ENCODE data around the gene ESYT2. TPM values are rescaled to one million over a fixed set of nuclear protein-coding genes. Genes with fewer than 3 reads are reported as not detected.

The ESYT2 gene
- total RNA-seq, 1 experiment from 2014 or later: 78.6 TPM

GRCh38 chr7:158753900-158754299 is 75.4 kb downstream of the ESYT2 start:
- H3K27me3 Mint-ChIP-seq (ENCODE audit: insufficient read depth, unreplicated experiment): no peaks in the 10 kb centered on the region

GRCh38 chr7:158751751-158752150 is 77.6 kb downstream of the ESYT2 start:
- no TSS peak for BruUV-seq (replicated peaks)
- CTCF ChIA-PET: no interaction called here
- TF ChIP-seq CTCF (IDR thresholded peaks at IDR 0.05; ENCODE audit: unreplicated experiment): no peak
- peaks cover 80% of the 10 kb centered on the region for H3K36me3 Mint-ChIP-seq (ENCODE audit: insufficient read depth, unreplicated experiment)
- intact Hi-C loops (cut with micrococcal nuclease): no loop called here
- H3K4me1 Mint-ChIP-seq (ENCODE audit: insufficient read depth, unreplicated experiment): no peaks in the 10 kb centered on the region
- no peaks in the 10 kb centered on the region for H3K27me3 Mint-ChIP-seq (ENCODE audit: insufficient read depth, unreplicated experiment)
- no peak for DNase-seq (ENCODE audit: unreplicated experiment)
- no peak overlapping the region for H3K27ac Mint-ChIP-seq (ENCODE audit: low read depth, unreplicated experiment)
- POLR2A ChIA-PET: interaction anchor here (1.2 to 1.9 kb wide), 2 partner anchors 8 to 16 kb away, joined by 3 to 4 read pairs; no protein-coding TSS in a partner anchor
- no peak overlapping the region for H3K4me3 Mint-ChIP-seq (ENCODE audit: unreplicated experiment)
- H3K9me3 Mint-ChIP-seq (ENCODE audit: unreplicated experiment): no peaks in the 10 kb centered on the region

More at GRCh38 chr7:158753900-158754299, 75.4 kb downstream of the ESYT2 start:
- POLR2A ChIA-PET: interaction anchor here (0.7 to 0.9 kb wide), 2 partner anchors 11 to 13 kb away, joined by 3 read pairs; no protein-coding TSS in a partner anchor
- intact Hi-C loops (cut with micrococcal nuclease): no loop called here
- Mint-ChIP-seq H3K36me3 (ENCODE audit: insufficient read depth, unreplicated experiment) (peaks cover 80% of the 10 kb centered on the region), H3K9me3 (ENCODE audit: unreplicated experiment) (no peaks in the 10 kb centered on the region), H3K4me3 (ENCODE audit: unreplicated experiment) (no peak overlapping the region), H3K4me1 (ENCODE audit: insufficient read depth, unreplicated experiment) (no peaks in the 10 kb centered on the region), H3K27ac (ENCODE audit: low read depth, unreplicated experiment) (no peak overlapping the region)
- no TSS peak for BruUV-seq (replicated peaks)
- CTCF ChIA-PET: interaction anchor here (0.5 to 1.0 kb wide), 4 partner anchors 9 to 147 kb away, joined by 3 read pairs; no protein-coding TSS in a partner anchor
- TF ChIP-seq CTCF (IDR thresholded peaks at IDR 0.05; ENCODE audit: unreplicated experiment): no peak
- DNase-seq (ENCODE audit: unreplicated experiment): no peak

- no peak overlapping the region for H3K27ac Mint-ChIP-seq (ENCODE audit: low read depth, unreplicated experiment)
- ChIA-PET POLR2A (interaction anchor here (1.2 kb wide), 1 partner anchor 9 kb away, joined by 3 read pairs; no protein-coding TSS in a partner anchor), CTCF (no interaction called here)
- no peaks in the 10 kb centered on the region for H3K9me3 Mint-ChIP-seq (ENCODE audit: unreplicated experiment)
- TF ChIP-seq CTCF (IDR thresholded peaks at IDR 0.05; ENCODE audit: unreplicated experiment): no peak
- no peaks in the 10 kb centered on the region for H3K27me3 Mint-ChIP-seq (ENCODE audit: insufficient read depth, unreplicated experiment)
- intact Hi-C loops (cut with micrococcal nuclease): no loop called here
- DNase-seq (ENCODE audit: unreplicated experiment): no peak
- no peaks in the 10 kb centered on the region for H3K4me1 Mint-ChIP-seq (ENCODE audit: insufficient read depth, unreplicated experiment)
- no TSS peak for BruUV-seq (replicated peaks)
- no peak overlapping the region for H3K4me3 Mint-ChIP-seq (ENCODE audit: unreplicated experiment)
- H3K36me3 Mint-ChIP-seq (ENCODE audit: insufficient read depth, unreplicated experiment): peaks cover 80% of the 10 kb centered on the region
Observed at GRCh38 chr7:158751199-158751598, 78.1 kb downstream of the ESYT2 start.

DNA sequence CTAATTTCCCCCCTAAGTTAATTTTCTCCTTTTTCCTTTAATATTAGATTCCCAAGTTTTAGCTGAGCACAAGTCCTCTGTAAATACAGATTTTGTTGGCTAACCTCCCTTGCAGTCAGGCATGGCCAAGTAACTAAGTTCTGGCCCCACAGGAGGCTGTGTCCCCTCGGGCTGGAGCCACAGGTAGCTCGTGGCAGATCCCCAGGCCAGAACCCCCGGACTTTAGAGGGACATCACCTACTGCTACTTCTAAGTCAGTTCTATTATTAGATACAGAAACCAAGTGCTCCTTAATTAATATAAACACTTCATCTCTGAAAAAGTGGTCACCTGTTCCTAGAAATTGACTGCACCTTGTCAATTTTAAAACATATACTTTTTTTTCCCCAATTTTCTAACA is 78.6 kb downstream of the ESYT2 start:
- TF ChIP-seq CTCF (IDR thresholded peaks at IDR 0.05; ENCODE audit: unreplicated experiment): no peak
- intact Hi-C loops (cut with micrococcal nuclease): no loop called here
- Mint-ChIP-seq H3K9me3 (ENCODE audit: unreplicated experiment) (no peaks in the 10 kb centered on the region), H3K4me3 (ENCODE audit: unreplicated experiment) (no peak overlapping the region), H3K27me3 (ENCODE audit: insufficient read depth, unreplicated experiment) (no peaks in the 10 kb centered on the region), H3K27ac (ENCODE audit: low read depth, unreplicated experiment) (no peak overlapping the region), H3K4me1 (ENCODE audit: insufficient read depth, unreplicated experiment) (no peaks in the 10 kb centered on the region), H3K36me3 (ENCODE audit: insufficient read depth, unreplicated experiment) (peaks cover 80% of the 10 kb centered on the region)
- CTCF ChIA-PET: no interaction called here
- no peak for DNase-seq (ENCODE audit: unreplicated experiment)
- no TSS peak for BruUV-seq (replicated peaks)
- POLR2A ChIA-PET: interaction anchor here (1.2 kb wide), 1 partner anchor 9 kb away, joined by 3 read pairs; no protein-coding TSS in a partner anchor

All from MCF 10A (cell line).